HL-60 (cell line): ENCODE results near the gene SKIC3.

ENCODE experiments used
- DNase-seq, 2 experiments: peaks; one replicate each; pipeline ENCODE4 v3.0.0-alpha.2; 2010 to 2020; ENCODE audit warnings: low read depth in 1 of 2, low spot score in 1 of 2
- H3K27ac ChIP-seq: fragments of 250-450 bp; sonication (Bioruptor Pico); replicated peaks from 2 replicates; pipeline ENCODE4 v1.5.1; 2020; ENCODE audit warnings: mild to moderate bottlenecking, moderate library complexity
- H3K27me3 ChIP-seq: fragments of 250-450 bp; sonication (Bioruptor Pico); 2 replicates; pipeline ENCODE4 v1.5.1; 2021; ENCODE audit warnings: mild to moderate bottlenecking, moderate library complexity; ENCODE audit not compliant: insufficient read depth, poor library complexity, severe bottlenecking
- H3K4me3 ChIP-seq: replicated peaks from 2 replicates; pipeline ENCODE4 v1.5.1; 2011; ENCODE audit warnings: mild to moderate bottlenecking, control low read depth, low read length; ENCODE audit not compliant: insufficient read depth
- GABPA ChIP-seq: IDR thresholded peaks from 2 replicates; pipeline ENCODE4 v1.6.1; 2012; ENCODE audit warnings: low read depth
- POLR2AphosphoS5 ChIP-seq: IDR thresholded peaks from 2 replicates; pipeline ENCODE4 v1.6.1; 2012; ENCODE audit warnings: low read depth
- SPI1 ChIP-seq: IDR thresholded peaks from 2 replicates; pipeline ENCODE4 v1.6.1; 2012; ENCODE audit warnings: low read depth, mild to moderate bottlenecking, borderline replicate concordance
- long read RNA-seq: library from polyadenylated mRNA; unstranded; transcript quantifications from one replicate; pipeline ENCODE4 v2.0.0, GENCODE V29; 2020
- TF ChIP-seq, protein P1 (sequence below): IDR thresholded peaks from 2 replicates; pipeline ENCODE4 v1.6.1; 2012; ENCODE audit warnings: low read depth; ENCODE audit not compliant: insufficient replicate concordance
- TF ChIP-seq, protein P2 (sequence below): IDR thresholded peaks from one replicate; pipeline ENCODE4 v1.5.1; 2011; ENCODE audit warnings: low read length, control low read depth, inconsistent platforms; ENCODE audit not compliant: insufficient read depth

SKIC3 gene
- long read RNA-seq, full-length matches to known transcripts = 3 of 29 reads
- long read RNA-seq, partial matches to known transcripts = 19 of 29 reads
- long read RNA-seq, other reads (novel, unspliced or antisense) = 7 of 29 reads

DNA sequence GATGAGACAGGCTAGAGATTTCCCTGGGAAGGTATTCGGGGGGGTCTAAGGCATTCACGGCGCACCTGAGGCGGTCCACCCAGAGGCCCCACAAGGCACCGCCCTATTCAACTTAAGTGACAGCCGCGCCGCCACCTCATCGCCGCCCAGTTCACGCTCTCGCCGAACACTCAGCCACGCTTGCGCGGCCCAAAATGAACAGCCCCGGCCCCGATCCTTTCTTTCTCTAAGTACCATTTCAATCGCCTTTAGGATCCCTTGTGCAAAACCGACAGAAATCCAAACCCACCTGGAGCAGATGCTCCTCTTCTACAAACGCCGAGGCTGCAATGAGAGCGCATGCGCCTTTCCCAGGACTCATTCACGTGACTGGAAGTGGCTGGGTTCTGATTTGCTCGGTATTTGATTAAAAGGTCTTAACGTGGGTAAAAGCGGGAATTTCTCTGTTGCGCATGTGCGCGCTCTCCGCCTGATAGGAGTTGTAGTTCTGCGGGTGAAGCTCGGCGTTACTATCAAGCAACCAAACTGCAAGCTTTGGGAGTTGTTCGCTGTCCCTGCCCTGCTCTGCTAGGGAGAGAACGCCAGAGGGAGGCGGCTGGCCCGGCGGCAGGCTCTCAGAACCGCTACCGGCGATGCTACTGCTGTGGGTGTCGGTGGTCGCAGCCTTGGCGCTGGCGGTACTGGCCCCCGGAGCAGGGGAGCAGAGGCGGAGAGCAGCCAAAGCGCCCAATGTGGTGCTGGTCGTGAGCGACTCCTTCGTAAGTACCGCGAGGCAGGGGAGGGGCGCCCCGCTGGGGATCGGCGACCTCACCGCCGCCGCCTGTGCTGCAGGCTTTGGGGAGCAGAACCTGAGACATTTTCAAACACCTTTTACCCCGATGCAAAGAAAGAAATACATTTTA is at the start of gene SKIC3, which contains the start of gene ARSK:
Gene SKIC3 (minus strand): TSS at position 331 of the 902 bp plus-strand sequence. CDS start 7,827 bp downstream, outside the sequence.
Gene ARSK (plus strand): TSS at position 455 of the 902 bp plus-strand sequence. CDS start 178 bp downstream, at position 633.
- DNase-seq = peak; percentile 83 to 89
- Histone ChIP-seq H3K4me3 (peak within 1 kb of the TSS; percentile 58), H3K27ac (peak within 1 kb of the TSS; percentile 71), H3K27me3 (no peaks in the 10 kb centered on the region)
- TF ChIP-seq, protein P1, sequence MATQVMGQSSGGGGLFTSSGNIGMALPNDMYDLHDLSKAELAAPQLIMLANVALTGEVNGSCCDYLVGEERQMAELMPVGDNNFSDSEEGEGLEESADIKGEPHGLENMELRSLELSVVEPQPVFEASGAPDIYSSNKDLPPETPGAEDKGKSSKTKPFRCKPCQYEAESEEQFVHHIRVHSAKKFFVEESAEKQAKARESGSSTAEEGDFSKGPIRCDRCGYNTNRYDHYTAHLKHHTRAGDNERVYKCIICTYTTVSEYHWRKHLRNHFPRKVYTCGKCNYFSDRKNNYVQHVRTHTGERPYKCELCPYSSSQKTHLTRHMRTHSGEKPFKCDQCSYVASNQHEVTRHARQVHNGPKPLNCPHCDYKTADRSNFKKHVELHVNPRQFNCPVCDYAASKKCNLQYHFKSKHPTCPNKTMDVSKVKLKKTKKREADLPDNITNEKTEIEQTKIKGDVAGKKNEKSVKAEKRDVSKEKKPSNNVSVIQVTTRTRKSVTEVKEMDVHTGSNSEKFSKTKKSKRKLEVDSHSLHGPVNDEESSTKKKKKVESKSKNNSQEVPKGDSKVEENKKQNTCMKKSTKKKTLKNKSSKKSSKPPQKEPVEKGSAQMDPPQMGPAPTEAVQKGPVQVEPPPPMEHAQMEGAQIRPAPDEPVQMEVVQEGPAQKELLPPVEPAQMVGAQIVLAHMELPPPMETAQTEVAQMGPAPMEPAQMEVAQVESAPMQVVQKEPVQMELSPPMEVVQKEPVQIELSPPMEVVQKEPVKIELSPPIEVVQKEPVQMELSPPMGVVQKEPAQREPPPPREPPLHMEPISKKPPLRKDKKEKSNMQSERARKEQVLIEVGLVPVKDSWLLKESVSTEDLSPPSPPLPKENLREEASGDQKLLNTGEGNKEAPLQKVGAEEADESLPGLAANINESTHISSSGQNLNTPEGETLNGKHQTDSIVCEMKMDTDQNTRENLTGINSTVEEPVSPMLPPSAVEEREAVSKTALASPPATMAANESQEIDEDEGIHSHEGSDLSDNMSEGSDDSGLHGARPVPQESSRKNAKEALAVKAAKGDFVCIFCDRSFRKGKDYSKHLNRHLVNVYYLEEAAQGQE = peak; percentile 24
- TF ChIP-seq, protein P2, sequence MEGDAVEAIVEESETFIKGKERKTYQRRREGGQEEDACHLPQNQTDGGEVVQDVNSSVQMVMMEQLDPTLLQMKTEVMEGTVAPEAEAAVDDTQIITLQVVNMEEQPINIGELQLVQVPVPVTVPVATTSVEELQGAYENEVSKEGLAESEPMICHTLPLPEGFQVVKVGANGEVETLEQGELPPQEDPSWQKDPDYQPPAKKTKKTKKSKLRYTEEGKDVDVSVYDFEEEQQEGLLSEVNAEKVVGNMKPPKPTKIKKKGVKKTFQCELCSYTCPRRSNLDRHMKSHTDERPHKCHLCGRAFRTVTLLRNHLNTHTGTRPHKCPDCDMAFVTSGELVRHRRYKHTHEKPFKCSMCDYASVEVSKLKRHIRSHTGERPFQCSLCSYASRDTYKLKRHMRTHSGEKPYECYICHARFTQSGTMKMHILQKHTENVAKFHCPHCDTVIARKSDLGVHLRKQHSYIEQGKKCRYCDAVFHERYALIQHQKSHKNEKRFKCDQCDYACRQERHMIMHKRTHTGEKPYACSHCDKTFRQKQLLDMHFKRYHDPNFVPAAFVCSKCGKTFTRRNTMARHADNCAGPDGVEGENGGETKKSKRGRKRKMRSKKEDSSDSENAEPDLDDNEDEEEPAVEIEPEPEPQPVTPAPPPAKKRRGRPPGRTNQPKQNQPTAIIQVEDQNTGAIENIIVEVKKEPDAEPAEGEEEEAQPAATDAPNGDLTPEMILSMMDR = no peak

DNA sequence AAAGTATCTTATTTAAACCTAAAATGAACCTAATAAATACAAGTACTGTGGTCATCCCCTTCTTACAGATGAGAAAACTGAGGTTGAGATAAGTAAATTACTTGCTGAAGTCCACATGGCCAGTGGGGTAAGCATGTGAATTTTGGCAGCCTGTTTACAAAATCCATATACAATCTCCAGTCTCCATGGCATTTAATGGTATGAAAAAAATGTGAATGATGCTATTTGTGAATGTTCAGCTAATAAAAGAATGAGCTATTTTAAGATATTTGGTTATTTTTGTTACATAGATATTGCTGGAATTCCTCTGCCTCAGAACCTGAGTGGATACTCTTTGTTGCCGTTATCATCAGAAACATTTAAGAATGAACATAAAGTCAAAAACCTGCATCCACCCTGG is 45.8 kb upstream of the SKIC3 start:
- TF ChIP-seq SPI1 = no peak
- TF ChIP-seq, protein P2 = no peak
- no peak for TF ChIP-seq POLR2AphosphoS5
- TF ChIP-seq GABPA = no peak
- TF ChIP-seq, protein P1 = no peak
- Histone ChIP-seq H3K4me3 (no peak overlapping the region), H3K27me3 (no peaks in the 10 kb centered on the region), H3K27ac (no peak overlapping the region)
- no peak for DNase-seq

DNA sequence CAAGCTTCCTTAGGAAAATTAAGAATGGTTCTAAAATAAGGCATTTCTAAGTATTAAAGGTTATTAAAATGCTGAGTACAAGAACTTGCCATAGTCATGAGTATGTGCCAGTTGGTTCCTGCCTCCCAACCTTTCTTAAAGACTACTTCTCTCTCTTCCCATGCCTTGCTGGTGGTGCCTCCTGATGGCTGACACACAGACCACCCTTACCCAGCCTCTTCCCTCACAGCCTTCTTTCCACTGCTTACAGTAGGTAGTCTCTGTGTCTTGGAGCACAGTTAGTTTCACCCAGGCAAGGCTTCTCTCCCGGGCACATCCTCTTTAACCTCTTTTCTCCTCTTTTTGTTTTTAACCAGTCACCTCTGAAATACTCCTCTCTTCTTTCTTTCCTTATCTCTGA is 44.5 kb upstream of the SKIC3 start:
- TF ChIP-seq, protein P1 = no peak
- TF ChIP-seq SPI1 (no peak), GABPA (no peak), POLR2AphosphoS5 (no peak)
- TF ChIP-seq, protein P2 = no peak
- DNase-seq = no peak
- H3K27ac ChIP-seq = no peak overlapping the region

More for the DNA sequence above, 44.5 kb upstream of the SKIC3 start:
- Histone ChIP-seq H3K27me3 (no peaks in the 10 kb centered on the region), H3K4me3 (no peak overlapping the region)
